IPS DF 4.7 (cell line): ENCODE results near the gene EDDM3A.

Source experiments
- DNase-seq: peaks from one replicate; pipeline ENCODE4 v3.0.0-alpha.2; 2013; ENCODE audit warnings: low spot score; ENCODE audit errors: extremely low read depth

EDDM3A gene

DNA sequence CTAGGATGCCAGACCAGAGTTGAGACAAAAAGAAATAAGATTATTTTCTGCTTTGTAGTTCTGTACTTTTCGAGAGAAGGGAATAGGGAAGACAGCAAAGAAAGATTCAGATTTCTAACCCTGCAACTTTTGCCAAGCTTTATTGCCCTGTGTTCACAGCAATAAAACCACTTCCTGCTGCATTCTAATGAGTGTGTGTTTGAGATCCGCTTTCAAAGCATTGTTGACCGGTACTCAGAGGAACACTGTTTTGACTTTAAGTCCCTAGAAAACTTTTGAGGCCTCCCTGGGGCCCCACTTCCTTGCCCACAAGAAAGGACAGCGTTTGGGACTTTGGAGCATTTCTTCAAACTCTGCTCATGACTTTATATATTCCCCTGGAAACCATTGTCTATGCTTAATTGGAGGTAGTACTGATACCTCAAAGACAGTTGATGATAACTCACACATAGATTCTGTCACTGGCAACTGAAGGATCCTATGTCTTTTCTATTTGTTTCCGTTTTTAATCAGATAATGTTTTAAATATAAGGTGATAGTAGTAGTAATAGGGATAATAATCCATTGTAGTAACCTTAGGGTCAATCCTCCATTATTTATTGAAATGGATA is 36.7 kb downstream of the EDDM3A start:
- DNase-seq, result no peak

- DNase-seq, result no peak
These were observed 41.3 kb downstream of the EDDM3A start for GRCh38 chr14:20787025-20787424.

GRCh38 chr14:20789230-20789813 is 43.6 kb downstream of the EDDM3A start:
- no peak for DNase-seq

- no peak for DNase-seq
These were observed 44.9 kb downstream of the EDDM3A start for GRCh38 chr14:20790464-20791116.

DNA sequence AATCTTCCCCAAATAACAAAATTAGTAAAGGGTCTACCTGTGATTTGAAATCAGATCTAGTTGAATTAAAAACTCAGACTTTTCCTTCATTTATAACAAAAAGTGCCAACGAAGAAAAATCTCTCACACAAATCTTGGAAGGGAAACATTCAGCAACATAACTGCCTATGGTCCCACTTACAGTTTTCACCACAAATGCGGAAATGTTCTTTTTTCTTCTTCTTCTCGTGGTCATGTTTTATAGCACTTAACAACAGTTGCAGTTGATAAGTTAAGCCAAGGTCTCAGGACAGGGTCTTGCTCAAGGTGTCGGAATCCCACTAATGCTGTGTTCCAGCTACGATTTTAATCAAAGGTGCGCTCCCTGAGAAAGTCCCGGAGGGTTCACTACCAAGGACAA is 45.5 kb downstream of the EDDM3A start:
- DNase-seq, result no peak

GRCh38 chr14:20791597-20791996 is 45.9 kb downstream of the EDDM3A start:
- no peak for DNase-seq

DNA sequence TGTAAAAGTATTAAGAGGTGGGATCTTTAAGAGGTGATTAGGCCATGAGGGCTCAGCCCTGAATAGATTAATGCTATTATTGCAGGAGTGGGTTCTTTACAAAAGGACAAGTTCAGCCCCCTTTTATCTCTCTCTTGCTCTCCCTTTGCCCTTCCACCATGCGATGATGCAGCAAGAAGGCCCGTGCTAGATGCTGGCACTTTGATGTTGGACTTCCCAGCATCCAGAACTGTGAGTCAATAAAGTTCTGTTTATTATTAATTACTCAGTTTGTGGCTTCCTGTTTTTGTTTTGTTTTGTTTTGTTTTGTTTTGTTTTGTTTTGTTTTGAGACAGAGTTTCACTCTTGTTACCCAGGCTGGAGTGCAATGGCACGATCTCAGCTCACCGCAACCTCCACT is 46.9 kb downstream of the EDDM3A start:
- no peak for DNase-seq

DNA sequence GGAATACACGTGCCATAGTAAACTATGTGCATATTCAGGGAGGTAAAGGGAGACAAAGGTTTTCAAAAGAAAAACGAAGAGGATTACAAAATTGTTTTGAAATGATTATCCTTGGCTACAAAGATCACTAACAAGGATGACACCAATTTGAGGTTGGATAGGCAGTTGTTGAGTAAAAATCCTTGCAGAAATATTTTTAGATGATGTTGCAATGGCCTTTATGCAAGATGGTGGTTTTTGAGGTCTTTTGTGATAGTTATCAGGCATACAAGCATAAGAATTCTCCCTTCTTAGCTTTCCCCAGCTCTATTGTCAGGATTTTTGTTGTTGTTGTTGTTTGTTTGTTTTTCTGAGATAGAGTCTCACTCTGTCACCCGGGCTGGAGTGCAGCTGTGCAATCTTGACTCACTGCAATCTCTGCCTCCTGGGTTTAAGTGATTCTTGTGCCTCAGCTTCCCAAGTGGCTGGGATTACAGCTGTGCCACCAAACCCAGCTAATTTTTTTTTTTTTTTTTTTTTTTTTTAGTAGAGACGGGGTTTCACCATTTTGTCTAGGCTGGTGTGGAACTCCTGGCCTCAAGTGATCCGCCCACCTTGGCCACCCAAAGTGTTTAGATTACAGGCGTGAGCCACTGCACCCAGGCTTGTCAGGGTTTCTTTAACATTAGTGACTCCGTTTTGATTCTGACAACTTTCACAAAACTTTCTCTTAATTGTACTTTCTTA is 49.1 kb downstream of the EDDM3A start:
- DNase-seq, result no peak

DNA sequence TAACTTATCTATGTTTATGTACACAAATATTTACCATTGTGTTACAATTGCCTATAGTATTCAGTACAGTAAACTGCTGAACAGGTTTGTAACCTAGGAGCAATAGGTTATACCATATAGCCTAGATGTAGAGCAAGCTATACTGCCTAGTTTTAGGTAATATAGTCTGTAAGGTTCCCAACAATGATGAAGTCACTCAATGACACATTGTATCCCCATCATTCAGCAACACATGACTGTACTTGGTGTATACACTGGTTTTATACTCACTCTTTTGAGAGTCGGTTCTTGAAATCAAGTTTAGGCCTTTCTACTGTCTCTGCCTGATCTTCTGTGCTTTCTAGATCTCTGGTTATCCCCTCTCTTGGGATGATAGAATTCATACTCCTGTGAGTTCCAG is 51.5 kb downstream of the EDDM3A start:
- DNase-seq, result no peak
